Body of pancreas (tissue), 4 donors: ENCODE data around the gene REXO1. TPM values are rescaled to one million over a fixed set of nuclear protein-coding genes. Genes with fewer than 3 reads are reported as not detected.

ENCODE experiments used
- ATAC-seq: fragments of 150-250 bp; one replicate; pipeline ENCODE4 v1.9.1; 2016
- DNase-seq, 4 donors: peaks; one replicate each; pipeline ENCODE4 v3.0.0-alpha.2; 2019
- H3K27ac ChIP-seq, 4 donors: fragments of 200-600 bp; sonication (generic); 1 replicate in 3 of 4; 2 replicates in 1 of 4; pipeline versions ENCODE4 v1.5.1 to v1.6.1; 2016 to 2019; ENCODE audit warnings: mild to moderate bottlenecking in 1 of 4, mixed read lengths in 1 of 4, moderate library complexity in 1 of 4
- H3K27me3 ChIP-seq, 2 donors: fragments of 200-600 bp; sonication (generic); one replicate each; pipeline ENCODE4 v1.6.0; 2016; ENCODE audit warnings: mild to moderate bottlenecking in 1 of 2
- H3K36me3 ChIP-seq, 2 donors: fragments of 200-600 bp; sonication (generic); replicated peaks in 1 of 2; 2 replicates each; pipeline ENCODE4 v1.5.1; 2016; ENCODE audit warnings: low read depth in 2 of 2; ENCODE audit not compliant: insufficient read depth in 1 of 2
- H3K4me1 ChIP-seq: fragments of 200-600 bp; sonication (generic); one replicate; pipeline ENCODE4 v1.6.0; 2016
- H3K4me3 ChIP-seq, 2 donors: fragments of 200-600 bp; sonication (generic); 1 replicate in 1 of 2; 2 replicates in 1 of 2; pipeline ENCODE4 v1.5.1; 2016 to 2019
- H3K9me3 ChIP-seq, 3 donors: fragments of 200-600 bp; sonication (generic); 1 replicate in 2 of 3; 2 replicates in 1 of 3; pipeline ENCODE4 v1.5.1; 2016
- CTCF ChIP-seq, 7 experiments: fragments of 450-650 bp in 4 of 7; fragments of 200-600 bp in 3 of 7; sonication (generic) in 3 of 7; IDR thresholded peaks; one replicate each; pipeline ENCODE4 v1.5.1; 2016 to 2019; ENCODE audit warnings: antibody characterized with exemption in 7 of 7
- POLR2A ChIP-seq, 3 donors: fragments of 450-650 bp; IDR thresholded peaks; one replicate each; pipeline ENCODE4 v1.6.1; 2016; ENCODE audit warnings: antibody characterized with exemption in 3 of 3, mild to moderate bottlenecking in 2 of 3
- WGBS, 2 donors: methylation state at CpG; one replicate each; pipeline ENCODE4 v1.1.5; 2017; 5-methylcytosine and 5-hydroxymethylcytosine counted together
- intact Hi-C: fragments of 100-400 bp; cut with DNase I; formaldehyde crosslinking; loops from one replicate; pipeline ENCODE4 v1.15.1; 2023
- total RNA-seq, 2 donors: library from RNA; depleted of rRNA; stranded (reverse); fragments of >200 nt; gene quantifications; one replicate each; pipeline ENCODE4 v1.1.0, GENCODE V29; 2016

REXO1 gene
- total RNA-seq, 2 donors from 2014 or later, result 16.6 to 19.8 TPM

- 47 to 55% methylated on average over 3 to 11 of the region's 11 CpGs for WGBS, 2 donors
Observed at GRCh38 chr19:1837222-1837565, 11.1 kb downstream of the REXO1 start.

GRCh38 chr19:1836458-1837221 is 11.6 kb downstream of the REXO1 start:
- ATAC-seq (no peak), DNase-seq (no peak)
- H3K4me3 ChIP-seq, result no peak overlapping the region
- TF ChIP-seq CTCF (IDR thresholded peaks at IDR 0.05) (no peak), POLR2A (IDR thresholded peaks at IDR 0.05) (no peak)
- H3K27me3 ChIP-seq, result no peaks in the 10 kb centered on the region
- no peak overlapping the region for H3K27ac ChIP-seq
- intact Hi-C loops, result no loop called here
- 81 to 90% methylated on average over 26 to 27 of the region's 31 CpGs for WGBS, 2 donors
- no peaks in the 10 kb centered on the region for H3K9me3 ChIP-seq
- peaks cover 45% of the 10 kb centered on the region for H3K4me1 ChIP-seq
- no peaks in the 10 kb centered on the region for H3K36me3 ChIP-seq

More at GRCh38 chr19:1837222-1837565, 11.1 kb downstream of the REXO1 start:
- intact Hi-C loops, result no loop called here
- H3K4me1 ChIP-seq, result peaks cover 51% of the 10 kb centered on the region
- DNase-seq (no peak), ATAC-seq (no peak)
- no peaks in the 10 kb centered on the region for H3K36me3 ChIP-seq
- no peak for TF ChIP-seq CTCF (IDR thresholded peaks at IDR 0.05)
- no peak for TF ChIP-seq POLR2A (IDR thresholded peaks at IDR 0.05)
- H3K27me3 ChIP-seq, result no peaks in the 10 kb centered on the region
- H3K27ac ChIP-seq, result no peak overlapping the region
- H3K9me3 ChIP-seq, result no peaks in the 10 kb centered on the region
- no peak overlapping the region for H3K4me3 ChIP-seq

GRCh38 chr19:1833540-1833939 is 14.7 kb downstream of the REXO1 start:
- WGBS, 2 donors, result 7 to 34% methylated on average over 5 to 15 of the region's 15 CpGs
- peaks cover 30% of the 10 kb centered on the region for H3K4me1 ChIP-seq
- intact Hi-C loops, result no loop called here
- no peaks in the 10 kb centered on the region for H3K36me3 ChIP-seq
- H3K4me3 ChIP-seq, result no peak overlapping the region
- H3K27me3 ChIP-seq, result no peaks in the 10 kb centered on the region
- no peaks in the 10 kb centered on the region for H3K9me3 ChIP-seq
- peak overlapping the region in 2 of 4 donors; percentile 4 to 37 for H3K27ac ChIP-seq
- peak; percentile 70 for ATAC-seq
- no peak for TF ChIP-seq CTCF (IDR thresholded peaks at IDR 0.05)
- no peak for TF ChIP-seq POLR2A (IDR thresholded peaks at IDR 0.05)
- peak in 3 of 4 donors; percentile 40 to 58 (median 43) for DNase-seq

- Histone ChIP-seq H3K27me3 (no peaks in the 10 kb centered on the region), H3K9me3 (no peaks in the 10 kb centered on the region), H3K4me3 (no peak overlapping the region), H3K36me3 (no peaks in the 10 kb centered on the region), H3K4me1 (peaks cover 21% of the 10 kb centered on the region), H3K27ac (no peak overlapping the region)
- ATAC-seq (no peak), DNase-seq (no peak)
- TF ChIP-seq CTCF (IDR thresholded peaks at IDR 0.05) (no peak), POLR2A (IDR thresholded peaks at IDR 0.05) (no peak)
- intact Hi-C loops, result no loop called here
- 85 to 97% methylated on average over 7 to 22 of the region's 26 CpGs for WGBS, 2 donors
Observed at GRCh38 chr19:1832046-1832663, 16.1 kb downstream of the REXO1 start.
